Parathyroid adenoma (tissue), 2 donors: ENCODE data around the gene CEACAM1.
"Not testable (repeated sequence)": the region's sequence is repeated elsewhere in the genome, so short reads cannot be mapped to it uniquely, and the experiment has no call there.

Experiments used
- H2AFZ ChIP-seq: fragments of 300-600 bp; sonication (generic); one replicate; pipeline ENCODE4 v1.7.0; 2017; ENCODE audit warnings: antibody characterized with exemption, mild to moderate bottlenecking
- H3K27ac ChIP-seq: fragments of 300-600 bp; sonication (generic); one replicate; pipeline ENCODE4 v1.7.0; 2017
- H3K27me3 ChIP-seq: fragments of 300-600 bp; sonication (generic); one replicate; pipeline ENCODE4 v1.7.0; 2017; ENCODE audit warnings: low read length; ENCODE audit not compliant: control insufficient read depth, insufficient read depth
- H3K36me3 ChIP-seq: fragments of 300-600 bp; sonication (generic); one replicate; pipeline ENCODE4 v1.7.0; 2017; ENCODE audit warnings: low read length; ENCODE audit not compliant: control insufficient read depth, insufficient read depth
- H3K4me1 ChIP-seq: fragments of 300-600 bp; sonication (generic); one replicate; pipeline ENCODE4 v1.7.0; 2017; ENCODE audit warnings: control low read depth
- H3K4me2 ChIP-seq: fragments of 300-600 bp; sonication (generic); one replicate; pipeline ENCODE4 v1.7.0; 2017; ENCODE audit warnings: low read length
- H3K4me3 ChIP-seq: fragments of 300-600 bp; sonication (generic); one replicate; pipeline ENCODE4 v1.7.0; 2017; ENCODE audit warnings: low read depth, low read length
- H3K79me2 ChIP-seq: fragments of 300-600 bp; sonication (generic); one replicate; pipeline ENCODE4 v1.7.0; 2017; ENCODE audit warnings: control low read depth
- H3K9ac ChIP-seq: fragments of 300-600 bp; sonication (generic); one replicate; pipeline ENCODE4 v1.7.0; 2017; ENCODE audit warnings: mild to moderate bottlenecking
- H3K9me3 ChIP-seq: fragments of 300-600 bp; sonication (generic); one replicate; pipeline ENCODE4 v1.7.0; 2017; ENCODE audit warnings: low read length; ENCODE audit not compliant: control insufficient read depth
- CTCF ChIP-seq: fragments of 300-600 bp; sonication (generic); IDR thresholded peaks from one replicate; pipeline ENCODE4 v1.7.0; 2017; ENCODE audit warnings: antibody characterized with exemption, mild to moderate bottlenecking
- donor health status: primary hyperparathyroidism.

CEACAM1 gene

GRCh38 chr19:42505066-42505465 lies 23.2 kb downstream of the CEACAM1 start:
- H3K36me3 ChIP-seq, result no peaks in the 10 kb centered on the region
- no peak for TF ChIP-seq CTCF

GRCh38 chr19:42501733-42502132 lies 26.5 kb downstream of the CEACAM1 start:
- no peak overlapping the region for H3K27ac ChIP-seq
- H3K4me2 ChIP-seq, result no peak overlapping the region
- H3K4me3 ChIP-seq, result no peak overlapping the region
- TF ChIP-seq CTCF, result no peak
- no peaks in the 10 kb centered on the region for H3K36me3 ChIP-seq
- no peaks in the 10 kb centered on the region for H3K9me3 ChIP-seq
- H3K79me2 ChIP-seq, result no peaks in the 10 kb centered on the region
- no peak overlapping the region for H3K9ac ChIP-seq
- no peaks in the 10 kb centered on the region for H3K27me3 ChIP-seq
- peaks cover 12% of the 10 kb centered on the region for H3K4me1 ChIP-seq
- no peak overlapping the region for H2AFZ ChIP-seq

More at GRCh38 chr19:42505066-42505465, 23.2 kb downstream of the CEACAM1 start:
- Histone ChIP-seq H3K4me2 (no peak overlapping the region), H2AFZ (no peak overlapping the region), H3K27ac (no peak overlapping the region), H3K9me3 (no peaks in the 10 kb centered on the region), H3K27me3 (no peaks in the 10 kb centered on the region), H3K9ac (no peak overlapping the region), H3K79me2 (no peaks in the 10 kb centered on the region), H3K4me3 (no peak overlapping the region), H3K4me1 (no peaks in the 10 kb centered on the region)

GRCh38 chr19:42501243-42501642 lies 27.0 kb downstream of the CEACAM1 start:
- H2AFZ ChIP-seq, H3K27me3 ChIP-seq, H3K9me3 ChIP-seq, H3K36me3 ChIP-seq, H3K4me3 ChIP-seq, H3K9ac ChIP-seq, H3K79me2 ChIP-seq, H3K4me2 ChIP-seq, H3K27ac ChIP-seq: not testable (repeated sequence)
- peaks cover 12% of the 10 kb centered on the region for H3K4me1 ChIP-seq

DNA sequence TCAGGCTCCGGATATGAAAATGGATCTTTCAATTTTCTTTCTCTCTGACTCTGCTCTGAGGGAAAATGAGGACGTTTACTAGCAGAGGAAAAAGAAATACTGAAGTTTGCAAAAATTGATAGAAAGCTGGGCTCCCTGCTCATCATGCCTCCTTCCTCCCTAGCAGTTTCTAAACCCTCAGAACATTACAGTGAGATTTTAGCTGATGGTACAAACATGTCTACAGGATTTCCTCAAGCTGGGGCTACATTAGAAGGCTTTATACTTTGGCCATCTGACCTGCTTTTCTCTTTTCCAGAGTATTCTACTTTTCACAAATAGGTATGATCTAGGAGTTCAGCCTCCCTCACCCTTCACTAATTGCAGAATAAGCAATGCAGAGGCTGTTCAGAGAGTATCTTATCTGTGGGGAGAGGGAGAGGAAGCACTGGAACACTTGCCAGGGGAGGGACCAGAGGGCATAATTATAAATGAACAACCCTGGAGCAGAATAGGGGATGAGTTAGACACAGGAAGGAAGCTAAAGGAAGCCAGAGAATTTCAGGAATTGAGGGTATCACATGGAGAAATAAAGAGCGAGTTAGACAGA lies 30.0 kb downstream of the CEACAM1 start:
- no peaks in the 10 kb centered on the region for H3K9me3 ChIP-seq
- no peaks in the 10 kb centered on the region for H3K79me2 ChIP-seq
- peak overlapping the region; percentile 23 for H2AFZ ChIP-seq
- no peak overlapping the region for H3K4me2 ChIP-seq
- H3K27ac ChIP-seq, result no peak overlapping the region
- H3K4me1 ChIP-seq, result peaks cover 12% of the 10 kb centered on the region
- H3K9ac ChIP-seq, result no peak overlapping the region
- no peaks in the 10 kb centered on the region for H3K27me3 ChIP-seq
- TF ChIP-seq CTCF, result no peak
- H3K4me3 ChIP-seq, result no peak overlapping the region
- H3K36me3 ChIP-seq, result no peaks in the 10 kb centered on the region

- Histone ChIP-seq H3K27me3 (no peaks in the 10 kb centered on the region), H3K9me3 (no peaks in the 10 kb centered on the region), H2AFZ (peak overlapping the region; percentile 23), H3K36me3 (no peaks in the 10 kb centered on the region), H3K4me2 (no peak overlapping the region), H3K9ac (no peak overlapping the region), H3K79me2 (no peaks in the 10 kb centered on the region), H3K4me1 (peaks cover 12% of the 10 kb centered on the region), H3K27ac (no peak overlapping the region), H3K4me3 (no peak overlapping the region)
- TF ChIP-seq CTCF, result no peak
These were observed 30.7 kb downstream of the CEACAM1 start for GRCh38 chr19:42497492-42498168.
